Liver (tissue), 9 donors: ENCODE results near the gene RASGRP3. TPM values are rescaled to one million over a fixed set of nuclear protein-coding genes. Genes with fewer than 3 reads are reported as not detected.

Experiments
- DNase-seq: peaks from one replicate; pipeline ENCODE4 v3.0.0-alpha.2; 2017; ENCODE audit warnings: low spot score
- H3K27ac ChIP-seq, 2 donors: one replicate each; pipeline ENCODE4 v1.7.0; 2013; ENCODE audit warnings: inconsistent platforms in 2 of 2, low read length in 2 of 2, control low read depth in 1 of 2, low read depth in 1 of 2, mild to moderate bottlenecking in 1 of 2
- H3K27me3 ChIP-seq, 4 donors: one replicate each; pipeline versions ENCODE4 v1.6.1 to v1.7.0; 2013; ENCODE audit warnings: low read length in 3 of 4, inconsistent platforms in 1 of 4, mild to moderate bottlenecking in 1 of 4, moderate library complexity in 1 of 4; ENCODE audit not compliant: control insufficient read depth in 4 of 4, insufficient read depth in 4 of 4
- H3K36me3 ChIP-seq, 4 donors: one replicate each; pipeline versions ENCODE4 v1.6.1 to v1.7.0; 2013; ENCODE audit warnings: low read length in 3 of 4, mild to moderate bottlenecking in 3 of 4, low read depth in 1 of 4, moderate library complexity in 1 of 4; ENCODE audit not compliant: control insufficient read depth in 4 of 4, insufficient read depth in 3 of 4
- H3K4me1 ChIP-seq, 4 donors: one replicate each; pipeline versions ENCODE4 v1.6.1 to v1.7.0; 2013; ENCODE audit warnings: low read length in 3 of 4, mild to moderate bottlenecking in 3 of 4, moderate library complexity in 1 of 4; ENCODE audit not compliant: control insufficient read depth in 4 of 4, insufficient read depth in 4 of 4
- H3K4me3 ChIP-seq, 3 donors: one replicate each; pipeline versions ENCODE4 v1.6.1 to v1.7.0; 2013; ENCODE audit warnings: low read length in 3 of 3, control low read depth in 1 of 3, low read depth in 1 of 3, mild to moderate bottlenecking in 1 of 3
- H3K9ac ChIP-seq, 2 donors: one replicate each; pipeline ENCODE4 v1.7.0; 2013; ENCODE audit warnings: low read length in 2 of 2, mild to moderate bottlenecking in 2 of 2, moderate library complexity in 2 of 2, control low read depth in 1 of 2, low read depth in 1 of 2
- H3K9me3 ChIP-seq, 4 donors: one replicate each; pipeline versions ENCODE4 v1.6.1 to v1.7.0; 2013; ENCODE audit warnings: low read length in 3 of 4; ENCODE audit not compliant: control insufficient read depth in 4 of 4
- ATF3 ChIP-seq: IDR thresholded peaks from 2 replicates; pipeline ENCODE4 v1.6.1; 2016; ENCODE audit warnings: antibody characterized with exemption
- CTCF ChIP-seq: fragments of 150-350 bp; IDR thresholded peaks from 2 replicates; pipeline ENCODE4 v1.5.1; 2017; ENCODE audit warnings: improper control_type of control experiment, low read depth, low read length; ENCODE audit not compliant: missing input control
- EGR1 ChIP-seq, 2 donors: IDR thresholded peaks; 2 replicates each; pipeline ENCODE4 v1.6.1; 2016 to 2018; ENCODE audit warnings: antibody characterized with exemption in 2 of 2, low read depth in 2 of 2
- FOXA2 ChIP-seq: IDR thresholded peaks from 2 replicates; pipeline ENCODE4 v1.6.1; 2016; ENCODE audit warnings: antibody characterized with exemption
- GABPA ChIP-seq, 2 donors: IDR thresholded peaks in 1 of 2; conservative IDR thresholded peaks in 1 of 2; 2 replicates each; pipeline ENCODE4 v1.6.1; 2016; ENCODE audit warnings: antibody characterized with exemption in 2 of 2, mild to moderate bottlenecking in 1 of 2, moderate library complexity in 1 of 2
- HNF4A ChIP-seq, 2 donors: conservative IDR thresholded peaks; 2 replicates each; pipeline ENCODE4 v1.6.1; 2016; ENCODE audit warnings: antibody characterized with exemption in 2 of 2, mild to moderate bottlenecking in 2 of 2
- HNF4G ChIP-seq: IDR thresholded peaks from 2 replicates; pipeline ENCODE4 v1.6.1; 2016; ENCODE audit warnings: antibody characterized with exemption
- JUND ChIP-seq, 2 donors: IDR thresholded peaks; 2 replicates each; pipeline ENCODE4 v1.6.1; 2016; ENCODE audit warnings: antibody characterized with exemption in 2 of 2
- MAX ChIP-seq: IDR thresholded peaks from 2 replicates; pipeline ENCODE4 v1.6.1; 2016; ENCODE audit warnings: antibody characterized with exemption
- NR2F2 ChIP-seq: IDR thresholded peaks from 2 replicates; pipeline ENCODE4 v1.6.1; 2016; ENCODE audit warnings: antibody characterized with exemption
- RAD21 ChIP-seq, 2 donors: IDR thresholded peaks; 2 replicates each; pipeline ENCODE4 v1.6.1; 2016; ENCODE audit warnings: antibody characterized with exemption in 2 of 2, mild to moderate bottlenecking in 2 of 2
- REST ChIP-seq: IDR thresholded peaks from 2 replicates; pipeline ENCODE4 v1.6.1; 2016; ENCODE audit warnings: antibody characterized with exemption, mild to moderate bottlenecking
- RXRA ChIP-seq, 2 donors: IDR thresholded peaks; 2 replicates each; pipeline ENCODE4 v1.6.1; 2017 to 2018; ENCODE audit warnings: antibody characterized with exemption in 2 of 2, mild to moderate bottlenecking in 1 of 2
- SP1 ChIP-seq: IDR thresholded peaks from 2 replicates; pipeline ENCODE4 v1.6.1; 2018; ENCODE audit warnings: antibody characterized with exemption, mild to moderate bottlenecking
- TAF1 ChIP-seq: conservative IDR thresholded peaks from 2 replicates; pipeline ENCODE4 v1.6.1; 2016; ENCODE audit warnings: antibody characterized with exemption, mild to moderate bottlenecking
- YY1 ChIP-seq: IDR thresholded peaks from 2 replicates; pipeline ENCODE4 v1.6.1; 2016; ENCODE audit warnings: antibody characterized with exemption, mild to moderate bottlenecking
- ZBTB33 ChIP-seq: IDR thresholded peaks from 2 replicates; pipeline ENCODE4 v1.6.1; 2016; ENCODE audit warnings: antibody characterized with exemption
- WGBS: extraction: QIAGEN DNeasy Blood & Tissue Kit; methylation state at CpG from one replicate; pipeline ENCODE4 v1.1.7; 2013; 5-methylcytosine and 5-hydroxymethylcytosine counted together
- polyA plus RNA-seq, 2 donors: library from polyadenylated mRNA; stranded (reverse) in 1 of 2; unstranded in 1 of 2; fragments of 200-250 nt in 1 of 2; fragments of >200 nt in 1 of 2; fragmentation: Nextera tagmentation in 1 of 2; extraction: Ambion mirVana in 1 of 2; gene quantifications; one replicate each; pipeline versions ENCODE4 v1.2.1 to v1.2.3, GENCODE V29; 2013 to 2015
- total RNA-seq, 2 donors: library from RNA; depleted of rRNA; stranded (reverse); fragments of >200 nt; gene quantifications; one replicate each; pipeline ENCODE4 v1.2.3, GENCODE V29; 2014
- donor health status: healthy.
- donor health status: healthy.
- donor health status: healthy.
- donor health status: healthy.
- donor health status: healthy.

RASGRP3 gene
- total RNA-seq (1 to 10 TPM; 8.7 to 9.9 TPM), polyA plus RNA-seq (1 to 10 TPM; 1.8 to 5.3 TPM)

- DNase-seq = peak; percentile 71
- Histone ChIP-seq H3K4me3 (peak within 1 kb of the TSS; percentile 55 to 91 (median 84)), H3K27me3 (no peaks in the 10 kb centered on the region), H3K27ac (peak within 1 kb of the TSS; percentile 93 to 98), H3K9ac (peak within 1 kb of the TSS; percentile 72 to 99), H3K36me3 (no peaks in the 10 kb centered on the region), H3K9me3 (no peaks in the 10 kb centered on the region), H3K4me1 (peaks cover 0 to 15% (median 4%) of the 10 kb centered on the region in 4 donors)
- under 1% methylated on average over 18 of the region's 18 CpGs for WGBS
- TF ChIP-seq HNF4A (conservative IDR thresholded peaks at IDR 0.05) (peak in 1 of 2 donors; percentile 31), FOXA2 (no peak), SP1 (peak; percentile 47), NR2F2 (peak; percentile 91), YY1 (peak; percentile 61), ATF3 (peak; percentile 41), MAX (peak; percentile 46), GABPA (IDR thresholded peaks at IDR 0.05 in 1 of 2, conservative IDR thresholded peaks at IDR 0.05 in 1 of 2) (peak in 1 of 2 donors; percentile 7), JUND (IDR thresholded peaks at IDR 0.05) (peak in 1 of 2 donors; percentile 6), RXRA (IDR thresholded peaks at IDR 0.05) (peak; percentile 33 to 56), HNF4G (no peak), TAF1 (peak; percentile 71), RAD21 (IDR thresholded peaks at IDR 0.05) (peak in 1 of 2 donors; percentile 16), REST (peak; percentile 72), CTCF (no peak), ZBTB33 (peak; percentile 25), EGR1 (IDR thresholded peaks at IDR 0.05; ENCODE audit: low read depth in 2 of 2) (no peak)
Measured at GRCh38 chr2:33476131-33476792, at the start of gene RASGRP3. Gene RASGRP3 (plus strand): TSS chr2:33476649. CDS start chr2:33515137, 38,488 bp downstream.
